Astrocyte (in vitro differentiated cells and primary cell): ENCODE measurements around the gene CACNA1C. TPM values are rescaled to one million over a fixed set of nuclear protein-coding genes. Genes with fewer than 3 reads are reported as not detected.

ENCODE experiments used
- DNase-seq: peaks from one replicate; pipeline ENCODE4 v3.0.0-alpha.2; 2010; ENCODE audit warnings: low read depth
- FAIRE-seq: peaks from 2 replicates; lab custom pipeline; 2011; peaks lifted over from hg19 to GRCh38; lab: Jason Lieb, UNC
- H2AFZ ChIP-seq: 2 replicates; pipeline ENCODE4 v1.6.0; 2012; ENCODE audit warnings: low read depth, low read length, inconsistent platforms
- H3K27ac ChIP-seq: 2 replicates; pipeline ENCODE4 v1.5.1; 2011; ENCODE audit warnings: low read depth, low read length, inconsistent platforms
- H3K27me3 ChIP-seq: 2 replicates; pipeline ENCODE4 v1.6.0; 2011; ENCODE audit warnings: low read length, inconsistent platforms; ENCODE audit not compliant: insufficient read depth
- H3K36me3 ChIP-seq: 2 replicates; pipeline ENCODE4 v1.5.1; 2011; ENCODE audit warnings: low read length, inconsistent platforms; ENCODE audit not compliant: insufficient read depth
- H3K4me1 ChIP-seq: 2 replicates; pipeline ENCODE4 v1.5.1; 2011; ENCODE audit warnings: low read length, inconsistent platforms; ENCODE audit not compliant: insufficient read depth
- H3K4me2 ChIP-seq: 2 replicates; pipeline ENCODE4 v1.6.0; 2012; ENCODE audit warnings: low read length, inconsistent platforms
- H3K4me3 ChIP-seq: 2 replicates; pipeline ENCODE4 v1.5.1; 2011; ENCODE audit warnings: low read depth, mild to moderate bottlenecking, low read length, inconsistent platforms; ENCODE audit not compliant: insufficient read depth
- H3K79me2 ChIP-seq: 2 replicates; pipeline ENCODE4 v1.6.0; 2012; ENCODE audit warnings: mild to moderate bottlenecking, low read length, inconsistent platforms; ENCODE audit not compliant: insufficient read depth
- H3K9ac ChIP-seq: 2 replicates; pipeline ENCODE4 v1.6.0; 2012; ENCODE audit warnings: mild to moderate bottlenecking, low read length, inconsistent platforms
- H3K9me3 ChIP-seq: 2 replicates; pipeline ENCODE4 v1.5.1; 2012; ENCODE audit warnings: low read depth, mild to moderate bottlenecking, low read length, inconsistent platforms; ENCODE audit not compliant: insufficient read depth
- H4K20me1 ChIP-seq: 2 replicates; pipeline ENCODE4 v1.6.0; 2012; ENCODE audit warnings: low read length, inconsistent platforms; ENCODE audit not compliant: insufficient read depth
- H3K27ac Mint-ChIP-seq: one replicate; pipeline ENCODE4 v1.8.0; 2021; ENCODE audit warnings: mild to moderate bottlenecking, mixed read lengths; ENCODE audit not compliant: unreplicated experiment
- H3K27me3 Mint-ChIP-seq: one replicate; pipeline ENCODE4 v1.8.0; 2021; ENCODE audit warnings: low read depth, mixed read lengths; ENCODE audit not compliant: unreplicated experiment
- H3K36me3 Mint-ChIP-seq: one replicate; pipeline ENCODE4 v1.8.0; 2021; ENCODE audit warnings: low read depth, mixed read lengths; ENCODE audit not compliant: unreplicated experiment
- H3K4me1 Mint-ChIP-seq: one replicate; pipeline ENCODE4 v1.8.0; 2021; ENCODE audit warnings: low read depth, mixed read lengths; ENCODE audit not compliant: unreplicated experiment
- H3K4me3 Mint-ChIP-seq: one replicate; pipeline ENCODE4 v1.8.0; 2021; ENCODE audit warnings: mild to moderate bottlenecking, moderate library complexity, mixed read lengths; ENCODE audit not compliant: unreplicated experiment
- H3K9me3 Mint-ChIP-seq: one replicate; pipeline ENCODE4 v1.8.0; 2021; ENCODE audit warnings: mild to moderate bottlenecking, mixed read lengths; ENCODE audit not compliant: unreplicated experiment
- CTCF ChIP-seq: IDR thresholded peaks from 2 replicates; pipeline ENCODE4 v1.5.1; 2011; ENCODE audit warnings: low read depth, mild to moderate bottlenecking, inconsistent platforms, low read length, moderate library complexity; ENCODE audit not compliant: insufficient read depth
- EZH2 ChIP-seq: IDR thresholded peaks from 2 replicates; pipeline ENCODE4 v1.6.1; 2012; ENCODE audit warnings: mild to moderate bottlenecking, low read length, inconsistent platforms; ENCODE audit not compliant: insufficient read depth
- total RNA-seq: library from RNA; stranded (reverse); gene quantifications from 2 replicates; pipeline ENCODE4 v1.2.1, GENCODE V29; 2021

Gene CACNA1C
- total RNA-seq, 1 donor from 2014 or later = 2.1 TPM

- Mint-ChIP-seq H3K27me3 (peaks cover 24% of the 10 kb centered on the region), H3K27ac (no peak overlapping the region), H3K36me3 (peaks cover 5% of the 10 kb centered on the region), H3K4me3 (no peak overlapping the region), H3K9me3 (peaks cover 35% of the 10 kb centered on the region), H3K4me1 (no peaks in the 10 kb centered on the region)
- no peak overlapping the region for H3K4me3 ChIP-seq
- FAIRE-seq = no peak
- H2AFZ ChIP-seq = no peak overlapping the region
- no peaks in the 10 kb centered on the region for H4K20me1 ChIP-seq
- H3K27me3 ChIP-seq = peaks cover 2% of the 10 kb centered on the region
- no peak for TF ChIP-seq EZH2
- TF ChIP-seq CTCF = no peak
- no peaks in the 10 kb centered on the region for H3K79me2 ChIP-seq
- H3K27ac ChIP-seq = no peak overlapping the region
- no peaks in the 10 kb centered on the region for H3K4me1 ChIP-seq
- no peak overlapping the region for H3K4me2 ChIP-seq
- peaks cover 2% of the 10 kb centered on the region for H3K9me3 ChIP-seq
- no peaks in the 10 kb centered on the region for H3K36me3 ChIP-seq
- no peak overlapping the region for H3K9ac ChIP-seq
- DNase-seq = no peak
These were observed 17.8 kb downstream of the CACNA1C start for GRCh38 chr12:2070440-2071045.

DNA sequence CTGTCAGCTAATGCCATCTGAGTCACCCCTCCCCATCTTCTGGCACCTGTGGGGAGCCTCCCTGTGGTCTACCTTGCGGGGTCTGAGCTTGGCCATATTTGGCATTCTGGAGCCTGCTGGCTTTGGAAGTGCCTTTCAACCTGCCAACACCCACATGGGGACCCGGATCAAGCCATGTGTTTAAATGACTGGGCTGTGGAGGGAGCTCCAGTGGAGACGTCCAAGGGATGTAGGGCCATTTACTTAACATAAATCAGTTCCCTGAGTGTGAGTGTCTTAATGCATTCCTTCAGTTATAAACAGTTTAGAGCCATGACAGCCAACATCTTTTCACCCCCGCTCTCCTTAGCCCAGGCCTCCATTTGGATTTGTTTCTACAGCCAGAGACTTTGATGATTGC lies 22.0 kb downstream of the CACNA1C start:
- no peaks in the 10 kb centered on the region for H4K20me1 ChIP-seq
- DNase-seq = no peak
- Mint-ChIP-seq H3K9me3 (peaks cover 23% of the 10 kb centered on the region), H3K27ac (no peak overlapping the region), H3K4me1 (no peaks in the 10 kb centered on the region), H3K27me3 (no peaks in the 10 kb centered on the region), H3K36me3 (no peaks in the 10 kb centered on the region), H3K4me3 (no peak overlapping the region)
- TF ChIP-seq EZH2 (no peak), CTCF (no peak)
- FAIRE-seq = no peak
- no peak overlapping the region for H2AFZ ChIP-seq
- no peaks in the 10 kb centered on the region for H3K79me2 ChIP-seq
- no peak overlapping the region for H3K4me3 ChIP-seq
- H3K4me2 ChIP-seq = no peak overlapping the region
- H3K27me3 ChIP-seq = peaks cover 2% of the 10 kb centered on the region
- H3K27ac ChIP-seq = no peak overlapping the region
- no peaks in the 10 kb centered on the region for H3K9me3 ChIP-seq
- H3K9ac ChIP-seq = no peak overlapping the region
- H3K36me3 ChIP-seq = no peaks in the 10 kb centered on the region
- no peaks in the 10 kb centered on the region for H3K4me1 ChIP-seq

- Histone ChIP-seq H3K9ac (no peak overlapping the region), H3K9me3 (no peaks in the 10 kb centered on the region), H3K36me3 (no peaks in the 10 kb centered on the region), H3K27me3 (peaks cover 2% of the 10 kb centered on the region), H3K4me1 (no peaks in the 10 kb centered on the region), H2AFZ (no peak overlapping the region), H4K20me1 (no peaks in the 10 kb centered on the region), H3K4me2 (peak overlapping the region; percentile 2), H3K79me2 (no peaks in the 10 kb centered on the region), H3K27ac (no peak overlapping the region), H3K4me3 (no peak overlapping the region)
- no peaks in the 10 kb centered on the region for H3K36me3 Mint-ChIP-seq
- H3K9me3 Mint-ChIP-seq = peaks cover 20% of the 10 kb centered on the region
- H3K27ac Mint-ChIP-seq = no peak overlapping the region
- no peak for DNase-seq
- H3K27me3 Mint-ChIP-seq = no peaks in the 10 kb centered on the region
- no peak overlapping the region for H3K4me3 Mint-ChIP-seq
- H3K4me1 Mint-ChIP-seq = no peaks in the 10 kb centered on the region
- TF ChIP-seq CTCF (no peak), EZH2 (no peak)
- no peak for FAIRE-seq
These were observed 22.9 kb downstream of the CACNA1C start for GRCh38 chr12:2075508-2076195.
